NT2/D1 (cell line): Measurements from ENCODE around the gene ELOVL2.

Experiments used
- SUZ12 ChIP-seq: IDR thresholded peaks from 2 replicates; pipeline ENCODE4 v1.6.1; 2011; ENCODE audit not compliant: insufficient read length, insufficient read depth; ENCODE audit errors: extremely low read depth
- YY1 ChIP-seq: IDR thresholded peaks from 2 replicates; pipeline ENCODE4 v1.6.1; 2011; ENCODE audit not compliant: insufficient read length, insufficient read depth
- ZNF274 ChIP-seq: IDR thresholded peaks from 2 replicates; pipeline ENCODE4 v1.6.1; 2011; ENCODE audit warnings: mild to moderate bottlenecking, low read depth, low read length

GRCh38 chr6:11042750-11043377 is 1.2 kb downstream of the ELOVL2 start:
- TF ChIP-seq ZNF274 (no peak), SUZ12 (no peak), YY1 (no peak)
